Naive B cell (primary cell): ENCODE results near the gene MUC2. TPM values are rescaled to one million over a fixed set of nuclear protein-coding genes. Genes with fewer than 3 reads are reported as not detected.
A peak's percentile ranks its signal among the peaks of the same experiment; 100 is the strongest.
"Not testable (repeated sequence)": the region's sequence is repeated elsewhere in the genome, so short reads cannot be mapped to it uniquely, and the experiment has no call there.

Experiments
- ATAC-seq, 2 donors: fragments of 150-1000 bp; cut with Tn5 transposase; 2 replicates each; pipeline ENCODE4 v1.10.0; 2021; ENCODE audit warnings: low read depth in 2 of 2, mild to moderate bottlenecking in 2 of 2, moderate library complexity in 2 of 2
- DNase-seq: peaks from one replicate; pipeline ENCODE4 v3.0.0; 2022
- H3K27ac Mint-ChIP-seq, 6 donors: one replicate each; pipeline ENCODE4 v1.8.0; 2020 to 2022; ENCODE audit warnings: mild to moderate bottlenecking in 6 of 6, mixed read lengths in 6 of 6, moderate library complexity in 5 of 6, inconsistent platforms in 2 of 6
- H3K27me3 Mint-ChIP-seq, 3 donors: one replicate each; pipeline ENCODE4 v1.8.0; 2021 to 2022; ENCODE audit warnings: mixed read lengths in 3 of 3, mild to moderate bottlenecking in 1 of 3
- H3K36me3 Mint-ChIP-seq, 2 donors: one replicate each; pipeline ENCODE4 v1.8.0; 2020 to 2022; ENCODE audit warnings: mixed read lengths in 2 of 2, inconsistent platforms in 1 of 2, mild to moderate bottlenecking in 1 of 2
- H3K4me1 Mint-ChIP-seq, 3 donors: one replicate each; pipeline ENCODE4 v1.8.0; 2020 to 2022; ENCODE audit warnings: mixed read lengths in 3 of 3, inconsistent platforms in 1 of 3, mild to moderate bottlenecking in 1 of 3, moderate library complexity in 1 of 3
- H3K4me3 Mint-ChIP-seq, 8 donors: one replicate each; pipeline ENCODE4 v1.8.0; 2020 to 2022; ENCODE audit warnings: mild to moderate bottlenecking in 8 of 8, mixed read lengths in 8 of 8, moderate library complexity in 8 of 8, inconsistent platforms in 2 of 8
- H3K9me3 Mint-ChIP-seq, 7 donors: one replicate each; pipeline ENCODE4 v1.8.0; 2020 to 2022; ENCODE audit warnings: mixed read lengths in 7 of 7, mild to moderate bottlenecking in 5 of 7, inconsistent platforms in 2 of 7, moderate library complexity in 1 of 7
- polyA plus RNA-seq, 6 donors: library from polyadenylated mRNA; unstranded; fragments of 300-500 nt; fragmentation: Illumina TruSeq; gene quantifications; one replicate each; pipeline ENCODE4 v1.2.3, GENCODE V29; 2021; ENCODE audit warnings: low read depth in 6 of 6

MUC2 gene
- polyA plus RNA-seq, 6 donors from 2014 or later: not detected

- ATAC-seq (no peak), DNase-seq (no peak)
- Mint-ChIP-seq H3K36me3 (no peaks in the 10 kb centered on the region), H3K27me3 (peaks cover 0 to 6% (median 6%) of the 10 kb centered on the region in 3 donors), H3K4me1 (peaks cover 0 to 6% (median 0%) of the 10 kb centered on the region in 3 donors), H3K9me3 (peaks cover 0 to 2% (median 0%) of the 10 kb centered on the region in 7 donors), H3K4me3 (no peak overlapping the region), H3K27ac (no peak overlapping the region)
Measured at GRCh38 chr11:1109101-1109917, 34.6 kb downstream of the MUC2 start.

GRCh38 chr11:1109918-1110705 lies 35.4 kb downstream of the MUC2 start:
- Mint-ChIP-seq H3K9me3 (peaks cover 0 to 3% (median 0%) of the 10 kb centered on the region in 7 donors), H3K4me1 (peaks cover 0 to 6% (median 0%) of the 10 kb centered on the region in 3 donors), H3K27me3 (peaks cover 0 to 6% (median 6%) of the 10 kb centered on the region in 3 donors), H3K4me3 (peak overlapping the region in 1 of 8 donors; percentile 33), H3K36me3 (no peaks in the 10 kb centered on the region), H3K27ac (no peak overlapping the region)
- DNase-seq: no peak
- ATAC-seq: no peak

GRCh38 chr11:1111545-1112212 lies 37.0 kb downstream of the MUC2 start:
- no peak for ATAC-seq
- Mint-ChIP-seq H3K9me3 (peaks cover 0 to 3% (median 0%) of the 10 kb centered on the region in 7 donors), H3K4me3 (no peak overlapping the region), H3K4me1 (peaks cover 0 to 6% (median 0%) of the 10 kb centered on the region in 3 donors), H3K36me3 (no peaks in the 10 kb centered on the region), H3K27ac (no peak overlapping the region), H3K27me3 (peaks cover 0 to 9% (median 6%) of the 10 kb centered on the region in 3 donors)
- DNase-seq: no peak

GRCh38 chr11:1112351-1113191 lies 37.9 kb downstream of the MUC2 start:
- DNase-seq (no peak), ATAC-seq (no peak)
- Mint-ChIP-seq H3K36me3 (no peaks in the 10 kb centered on the region), H3K27me3 (peaks cover 0 to 10% (median 6%) of the 10 kb centered on the region in 3 donors), H3K9me3 (peaks cover 0 to 3% (median 0%) of the 10 kb centered on the region in 7 donors), H3K4me3 (no peak overlapping the region), H3K4me1 (peaks cover 0 to 6% (median 0%) of the 10 kb centered on the region in 3 donors), H3K27ac (no peak overlapping the region)

- Mint-ChIP-seq H3K27me3 (peaks cover 0 to 6% (median 4%) of the 10 kb centered on the region in 3 donors), H3K36me3 (no peaks in the 10 kb centered on the region), H3K4me3 (no peak overlapping the region), H3K4me1 (peaks cover 0 to 6% (median 0%) of the 10 kb centered on the region in 3 donors), H3K9me3 (peaks cover 0 to 3% (median 0%) of the 10 kb centered on the region in 7 donors), H3K27ac (peak overlapping the region in 1 of 6 donors; percentile 30)
- ATAC-seq (no peak), DNase-seq (no peak)
Measured at GRCh38 chr11:1113405-1114201, 38.9 kb downstream of the MUC2 start.

- not testable (repeated sequence) for DNase-seq, H3K4me1 Mint-ChIP-seq, H3K4me3 Mint-ChIP-seq, H3K27me3 Mint-ChIP-seq, H3K36me3 Mint-ChIP-seq, H3K27ac Mint-ChIP-seq, H3K9me3 Mint-ChIP-seq, ATAC-seq
Measured at GRCh38 chr11:1115292-1115691, 40.6 kb downstream of the MUC2 start.

- DNase-seq: no peak
Measured at GRCh38 chr11:1116104-1116503, 41.4 kb downstream of the MUC2 start.

GRCh38 chr11:1116666-1117390 lies 42.2 kb downstream of the MUC2 start:
- no peak for ATAC-seq
- Mint-ChIP-seq H3K27ac (no peak overlapping the region), H3K27me3 (peaks cover 0 to 4% (median 0%) of the 10 kb centered on the region in 3 donors), H3K4me3 (no peak overlapping the region), H3K9me3 (peaks cover 0 to 2% (median 0%) of the 10 kb centered on the region in 7 donors), H3K36me3 (no peaks in the 10 kb centered on the region), H3K4me1 (no peaks in the 10 kb centered on the region)
- DNase-seq: no peak

More at GRCh38 chr11:1116104-1116503, 41.4 kb downstream of the MUC2 start:
- no peak for ATAC-seq
- Mint-ChIP-seq H3K27me3 (peaks cover 0 to 4% (median 0%) of the 10 kb centered on the region in 3 donors), H3K27ac (peak overlapping the region in 1 of 6 donors; percentile 55), H3K9me3 (peaks cover 0 to 2% (median 0%) of the 10 kb centered on the region in 7 donors), H3K36me3 (no peaks in the 10 kb centered on the region), H3K4me3 (no peak overlapping the region), H3K4me1 (peaks cover 0 to under 1% (median 0%) of the 10 kb centered on the region in 3 donors)

- Mint-ChIP-seq H3K9me3 (peaks cover 0 to 2% (median 0%) of the 10 kb centered on the region in 7 donors), H3K27ac (no peak overlapping the region)
Measured at GRCh38 chr11:1117992-1118391, 43.3 kb downstream of the MUC2 start.

GRCh38 chr11:1118755-1119603 lies 44.3 kb downstream of the MUC2 start:
- no peak for ATAC-seq
- H3K36me3 Mint-ChIP-seq: peaks cover 0 to 2% of the 10 kb centered on the region in 2 donors
- H3K27ac Mint-ChIP-seq: no peak overlapping the region
- H3K4me1 Mint-ChIP-seq: peaks cover 0 to 4% (median 0%) of the 10 kb centered on the region in 3 donors
- no peak for DNase-seq
- peak overlapping the region in 1 of 8 donors; percentile 35 for H3K4me3 Mint-ChIP-seq
- peaks cover 0 to 2% (median 0%) of the 10 kb centered on the region in 7 donors for H3K9me3 Mint-ChIP-seq
- H3K27me3 Mint-ChIP-seq: peaks cover 0 to 12% (median 4%) of the 10 kb centered on the region in 3 donors

More at GRCh38 chr11:1117992-1118391, 43.3 kb downstream of the MUC2 start:
- Mint-ChIP-seq H3K36me3 (no peaks in the 10 kb centered on the region), H3K4me3 (no peak overlapping the region), H3K4me1 (peaks cover 0 to 4% (median 0%) of the 10 kb centered on the region in 3 donors), H3K27me3 (peaks cover 0 to 6% (median 4%) of the 10 kb centered on the region in 3 donors)
- DNase-seq (no peak), ATAC-seq (no peak)
